Prostate gland (tissue), 2 donors: Measurements from ENCODE around the gene BRAT1. TPM values are rescaled to one million over a fixed set of nuclear protein-coding genes. Genes with fewer than 3 reads are reported as not detected.

Source experiments
- DNase-seq: peaks from one replicate; pipeline ENCODE4 v3.0.0-alpha.2; 2019; ENCODE audit warnings: low spot score
- H3K27ac ChIP-seq, 2 donors: fragments of 200-600 bp; sonication (generic); 2 replicates each; pipeline ENCODE4 v1.5.1; 2017 to 2019
- H3K27me3 ChIP-seq: fragments of 200-600 bp; sonication (generic); replicated peaks from 2 replicates; pipeline ENCODE4 v1.5.1; 2019; ENCODE audit not compliant: insufficient read depth
- H3K36me3 ChIP-seq, 2 donors: fragments of 200-600 bp; sonication (generic); 1 replicate in 1 of 2; 2 replicates in 1 of 2; pipeline versions ENCODE4 v1.5.1 to v1.8.1; 2017 to 2019
- H3K4me1 ChIP-seq: fragments of 200-600 bp; sonication (generic); replicated peaks from 2 replicates; pipeline ENCODE4 v1.5.1; 2019
- H3K4me3 ChIP-seq, 2 donors: fragments of 200-600 bp; sonication (generic); 2 replicates each; pipeline ENCODE4 v1.5.1; 2017 to 2019
- H3K9me3 ChIP-seq: fragments of 200-600 bp; sonication (generic); 2 replicates; pipeline ENCODE4 v1.5.1; 2017
- POLR2A ChIP-seq: fragments of 450-650 bp; IDR thresholded peaks from one replicate; pipeline ENCODE4 v1.6.1; 2016; ENCODE audit warnings: antibody characterized with exemption, mild to moderate bottlenecking
- POLR2AphosphoS5 ChIP-seq: sonication (generic); formaldehyde crosslinking; IDR thresholded peaks from one replicate; pipeline ENCODE4 v1.6.1; 2017; ENCODE audit warnings: antibody characterized with exemption
- WGBS: methylation state at CpG from one replicate; pipeline ENCODE4 v1.1.5; 2018; 5-methylcytosine and 5-hydroxymethylcytosine counted together
- intact Hi-C: fragments of 100-400 bp; cut with DNase I; formaldehyde crosslinking; loops from one replicate; pipeline ENCODE4 v1.14.2; 2022
- total RNA-seq, 2 donors: library from RNA; depleted of rRNA; stranded (reverse); fragments of >200 nt; gene quantifications; one replicate each; pipeline ENCODE4 v1.1.0, GENCODE V29; 2016
- TF ChIP-seq, protein P1 (sequence below), 4 experiments: fragments of 200-600 bp in 2 of 4; fragments of 450-650 bp in 2 of 4; sonication (generic) in 2 of 4; IDR thresholded peaks; 1 replicate in 3 of 4; 2 replicates in 1 of 4; pipeline ENCODE4 v1.5.1; 2016 to 2019; ENCODE audit warnings: antibody characterized with exemption in 4 of 4, mild to moderate bottlenecking in 2 of 4, moderate library complexity in 2 of 4

Gene BRAT1
- total RNA-seq, 2 donors from 2014 or later = 83.9 to 113 TPM

- WGBS = 94% methylated on average over 3 of the region's 3 CpGs
- Histone ChIP-seq H3K27me3 (no peaks in the 10 kb centered on the region), H3K4me3 (no peak overlapping the region), H3K27ac (no peak overlapping the region), H3K4me1 (peaks cover 3% of the 10 kb centered on the region), H3K36me3 (no peaks in the 10 kb centered on the region), H3K9me3 (no peaks in the 10 kb centered on the region)
- DNase-seq = no peak
- TF ChIP-seq POLR2A = no peak
- TF ChIP-seq POLR2AphosphoS5 = no peak
- intact Hi-C loops = no loop called here
Measured at GRCh38 chr7:2497065-2497464, 58.3 kb downstream of the BRAT1 start.

DNA sequence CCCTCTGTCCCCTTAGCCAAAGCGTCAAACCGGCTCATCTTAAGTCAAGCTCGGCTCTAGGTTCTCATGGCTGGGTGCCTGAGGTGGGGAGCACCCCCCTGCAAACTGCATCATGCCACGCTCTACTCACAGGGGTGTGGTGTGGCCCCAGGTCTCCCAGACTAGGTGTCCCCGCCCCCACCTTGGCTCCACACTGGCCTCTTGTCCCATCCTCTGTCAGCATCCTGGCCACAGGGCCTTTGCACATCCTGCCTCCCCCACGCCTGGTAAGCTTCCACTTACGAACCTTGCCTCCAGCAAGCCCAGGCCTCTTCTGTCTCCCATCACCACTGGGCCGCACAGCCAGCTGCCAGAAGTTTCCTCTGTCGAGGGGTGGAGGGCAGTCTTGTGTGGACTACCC is 58.9 kb downstream of the BRAT1 start:
- no peaks in the 10 kb centered on the region for H3K36me3 ChIP-seq
- H3K9me3 ChIP-seq = no peaks in the 10 kb centered on the region
- no peak overlapping the region for H3K27ac ChIP-seq
- DNase-seq = no peak
- no peak overlapping the region for H3K4me3 ChIP-seq
- TF ChIP-seq, protein P1, sequence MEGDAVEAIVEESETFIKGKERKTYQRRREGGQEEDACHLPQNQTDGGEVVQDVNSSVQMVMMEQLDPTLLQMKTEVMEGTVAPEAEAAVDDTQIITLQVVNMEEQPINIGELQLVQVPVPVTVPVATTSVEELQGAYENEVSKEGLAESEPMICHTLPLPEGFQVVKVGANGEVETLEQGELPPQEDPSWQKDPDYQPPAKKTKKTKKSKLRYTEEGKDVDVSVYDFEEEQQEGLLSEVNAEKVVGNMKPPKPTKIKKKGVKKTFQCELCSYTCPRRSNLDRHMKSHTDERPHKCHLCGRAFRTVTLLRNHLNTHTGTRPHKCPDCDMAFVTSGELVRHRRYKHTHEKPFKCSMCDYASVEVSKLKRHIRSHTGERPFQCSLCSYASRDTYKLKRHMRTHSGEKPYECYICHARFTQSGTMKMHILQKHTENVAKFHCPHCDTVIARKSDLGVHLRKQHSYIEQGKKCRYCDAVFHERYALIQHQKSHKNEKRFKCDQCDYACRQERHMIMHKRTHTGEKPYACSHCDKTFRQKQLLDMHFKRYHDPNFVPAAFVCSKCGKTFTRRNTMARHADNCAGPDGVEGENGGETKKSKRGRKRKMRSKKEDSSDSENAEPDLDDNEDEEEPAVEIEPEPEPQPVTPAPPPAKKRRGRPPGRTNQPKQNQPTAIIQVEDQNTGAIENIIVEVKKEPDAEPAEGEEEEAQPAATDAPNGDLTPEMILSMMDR (IDR thresholded peaks at IDR 0.05) = no peak
- TF ChIP-seq POLR2AphosphoS5 = no peak
- no peak for TF ChIP-seq POLR2A
- 93% methylated on average over 8 of the region's 9 CpGs for WGBS
- peaks cover 3% of the 10 kb centered on the region for H3K4me1 ChIP-seq
- intact Hi-C loops = no loop called here
- no peaks in the 10 kb centered on the region for H3K27me3 ChIP-seq

DNA sequence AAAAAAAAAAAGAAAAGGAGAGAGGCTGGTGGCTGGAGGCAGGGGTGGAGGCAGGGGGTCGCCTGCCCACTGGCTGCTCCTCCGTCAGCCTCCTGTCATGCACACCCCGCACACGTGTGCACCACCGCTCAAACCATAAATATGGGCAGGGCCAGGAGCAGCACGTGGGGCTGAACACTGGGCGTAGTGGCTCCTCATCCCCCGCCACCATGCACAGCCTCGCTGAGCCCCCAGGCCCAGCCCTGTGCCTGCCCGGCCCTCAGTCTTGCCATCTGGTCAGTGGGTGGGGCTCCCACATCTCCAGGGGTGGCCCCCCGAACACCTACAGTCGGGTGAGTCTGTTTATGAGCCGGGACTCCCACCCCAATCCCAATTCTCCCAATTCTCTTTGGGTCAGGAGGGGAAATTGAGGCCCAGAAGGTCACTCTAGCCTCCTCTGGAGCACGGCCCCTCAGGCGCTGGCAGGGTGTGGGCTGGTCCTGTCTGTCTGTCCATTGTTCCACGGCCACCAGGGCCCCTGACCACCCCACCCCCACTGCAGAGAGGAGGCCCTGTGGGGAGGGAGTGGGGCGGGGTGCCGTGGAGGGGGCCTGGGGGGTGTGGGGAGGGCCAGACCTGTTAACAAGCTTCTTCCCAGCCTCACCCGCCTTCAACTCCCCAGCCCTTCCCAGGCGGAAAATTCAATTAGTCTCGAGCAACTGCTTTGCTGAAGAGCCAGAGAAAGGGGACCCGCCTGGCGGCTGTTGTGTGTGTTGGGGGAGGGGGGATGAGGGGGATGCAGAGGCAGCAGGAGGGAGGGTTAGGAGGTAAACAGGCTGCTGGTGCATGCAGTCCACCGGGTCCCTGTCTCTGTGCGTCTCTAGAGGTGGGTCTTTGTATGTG is 59.7 kb downstream of the BRAT1 start:
- DNase-seq = no peak
- 70% methylated on average over 25 of the region's 25 CpGs for WGBS
- Histone ChIP-seq H3K27me3 (no peaks in the 10 kb centered on the region), H3K4me3 (no peak overlapping the region), H3K4me1 (peaks cover 3% of the 10 kb centered on the region), H3K36me3 (no peaks in the 10 kb centered on the region), H3K27ac (no peak overlapping the region), H3K9me3 (no peaks in the 10 kb centered on the region)
- intact Hi-C loops = no loop called here
- TF ChIP-seq, protein P1 (IDR thresholded peaks at IDR 0.05) = no peak
- TF ChIP-seq POLR2AphosphoS5 (no peak), POLR2A (no peak)

DNA sequence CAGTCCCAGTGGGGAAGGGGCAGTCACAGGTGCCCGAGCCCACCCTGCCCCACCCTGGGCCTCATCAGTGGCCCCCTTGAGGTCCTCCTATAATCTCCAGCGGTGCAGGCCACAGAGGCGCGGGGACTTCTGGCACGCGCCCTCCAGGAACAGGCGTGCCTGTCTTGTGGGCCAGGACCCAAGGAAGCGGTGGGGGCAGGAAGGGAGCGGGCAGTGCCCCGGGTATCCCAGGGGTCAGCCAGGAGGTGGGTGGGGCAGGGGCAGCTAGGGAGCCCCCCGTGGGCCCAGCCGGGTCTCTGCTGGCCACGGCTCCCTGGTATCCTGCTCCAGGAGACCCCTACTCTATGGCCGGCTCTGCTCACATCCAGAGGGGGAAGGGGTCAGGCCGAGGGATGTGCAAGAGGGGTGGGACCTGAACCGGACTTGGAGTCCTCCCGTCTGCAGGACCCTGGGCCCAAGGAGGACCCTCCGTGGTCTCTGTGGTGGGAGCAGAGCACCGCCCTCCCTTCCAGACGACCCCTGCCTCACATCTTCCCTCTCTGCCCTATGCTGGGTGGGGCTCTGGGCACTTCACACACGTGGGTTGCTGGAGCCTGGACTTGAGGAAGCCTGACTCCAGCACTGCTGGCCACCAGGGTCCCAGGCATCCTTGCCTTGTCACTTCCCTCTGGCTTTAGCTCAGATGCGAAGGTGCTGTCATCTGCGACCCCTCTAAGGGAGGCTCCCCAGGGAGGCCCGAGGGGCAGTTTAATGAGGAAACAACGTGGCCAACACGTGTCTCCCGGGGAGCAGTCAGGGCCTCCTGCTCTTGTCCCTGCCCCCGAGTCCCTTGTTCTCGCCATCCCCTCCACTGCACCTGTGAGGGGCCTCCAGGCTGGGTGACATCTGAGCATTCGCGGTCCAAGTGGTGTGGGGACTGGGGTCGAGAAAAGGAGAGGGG is 60.9 kb downstream of the BRAT1 start:
- no peak for TF ChIP-seq POLR2A
- TF ChIP-seq, protein P1 (IDR thresholded peaks at IDR 0.05) = no peak
- no peak for TF ChIP-seq POLR2AphosphoS5
- DNase-seq = no peak
- Histone ChIP-seq H3K9me3 (no peaks in the 10 kb centered on the region), H3K4me3 (no peak overlapping the region), H3K27me3 (no peaks in the 10 kb centered on the region), H3K27ac (no peak overlapping the region), H3K36me3 (no peaks in the 10 kb centered on the region), H3K4me1 (peaks cover 3% of the 10 kb centered on the region)
- intact Hi-C loops = no loop called here
- 68% methylated on average over 27 of the region's 32 CpGs for WGBS
